ENCODE results near the gene KIF18A.

KIF18A gene

GRCh38 chr11:28133146-28133545 is 25.2 kb upstream of the KIF18A start:
- TF ChIP-seq CTCF (IDR thresholded peaks at IDR 0.05) = no peak
- Histone ChIP-seq H3K9me3 (no peaks in the 10 kb centered on the region), H3K4me3 (ENCODE audit: low read depth in 1 of 2, low read length in 1 of 2) (no peak overlapping the region), H3K27me3 (no peaks in the 10 kb centered on the region), H3K27ac (no peak overlapping the region), H3K4me1 (ENCODE audit: control insufficient read depth in 1 of 2, insufficient read depth in 1 of 2, low read depth in 1 of 2, low read length in 1 of 2) (no peaks in the 10 kb centered on the region), H3K36me3 (no peaks in the 10 kb centered on the region)

- Histone ChIP-seq H3K9me3 (no peaks in the 10 kb centered on the region), H3K4me1 (ENCODE audit: control insufficient read depth in 1 of 2, insufficient read depth in 1 of 2, low read depth in 1 of 2, low read length in 1 of 2) (no peaks in the 10 kb centered on the region), H3K4me3 (ENCODE audit: low read depth in 1 of 2, low read length in 1 of 2) (no peak overlapping the region), H3K27me3 (no peaks in the 10 kb centered on the region), H3K27ac (no peak overlapping the region), H3K36me3 (no peaks in the 10 kb centered on the region)
- TF ChIP-seq CTCF (IDR thresholded peaks at IDR 0.05) = no peak
Observed at GRCh38 chr11:28132548-28132947, 24.6 kb upstream of the KIF18A start.

- H3K36me3 ChIP-seq = no peaks in the 10 kb centered on the region
- H3K27me3 ChIP-seq = no peaks in the 10 kb centered on the region
- H3K4me1 ChIP-seq (ENCODE audit: control insufficient read depth in 1 of 2, insufficient read depth in 1 of 2, low read depth in 1 of 2, low read length in 1 of 2) = no peaks in the 10 kb centered on the region
- no peak for TF ChIP-seq CTCF (IDR thresholded peaks at IDR 0.05)
- no peaks in the 10 kb centered on the region for H3K9me3 ChIP-seq
- H3K27ac ChIP-seq = no peak overlapping the region
- no peak overlapping the region for H3K4me3 ChIP-seq (ENCODE audit: low read depth in 1 of 2, low read length in 1 of 2)
Observed at GRCh38 chr11:28123151-28123581, 15.2 kb upstream of the KIF18A start.

GRCh38 chr11:28117712-28118111 is 9.8 kb upstream of the KIF18A start:
- Histone ChIP-seq H3K27ac (no peak overlapping the region), H3K27me3 (no peaks in the 10 kb centered on the region), H3K4me1 (ENCODE audit: control insufficient read depth in 1 of 2, insufficient read depth in 1 of 2, low read depth in 1 of 2, low read length in 1 of 2) (no peaks in the 10 kb centered on the region), H3K9me3 (no peaks in the 10 kb centered on the region), H3K36me3 (no peaks in the 10 kb centered on the region), H3K4me3 (ENCODE audit: low read depth in 1 of 2, low read length in 1 of 2) (no peak overlapping the region)
- TF ChIP-seq CTCF (IDR thresholded peaks at IDR 0.05) = no peak

GRCh38 chr11:28114731-28115130 is 6.8 kb upstream of the KIF18A start:
- Histone ChIP-seq H3K9me3 (no peaks in the 10 kb centered on the region), H3K36me3 (no peaks in the 10 kb centered on the region), H3K27ac (no peak overlapping the region), H3K4me1 (ENCODE audit: control insufficient read depth in 1 of 2, insufficient read depth in 1 of 2, low read depth in 1 of 2, low read length in 1 of 2) (peaks cover 12 to 14% of the 10 kb centered on the region in 2 experiments), H3K4me3 (ENCODE audit: low read depth in 1 of 2, low read length in 1 of 2) (no peak overlapping the region), H3K27me3 (no peaks in the 10 kb centered on the region)
- TF ChIP-seq CTCF (IDR thresholded peaks at IDR 0.05) = no peak

- Histone ChIP-seq H3K4me3 (ENCODE audit: low read depth in 1 of 2, low read length in 1 of 2) (no peak overlapping the region), H3K4me1 (ENCODE audit: control insufficient read depth in 1 of 2, insufficient read depth in 1 of 2, low read depth in 1 of 2, low read length in 1 of 2) (peaks cover 15 to 16% of the 10 kb centered on the region in 2 experiments), H3K9me3 (no peaks in the 10 kb centered on the region), H3K36me3 (no peaks in the 10 kb centered on the region), H3K27ac (no peak overlapping the region), H3K27me3 (no peaks in the 10 kb centered on the region)
- TF ChIP-seq CTCF (IDR thresholded peaks at IDR 0.05) = no peak
Observed at GRCh38 chr11:28114116-28114515, 6.2 kb upstream of the KIF18A start.
